IPS-18a (cell line): ENCODE results near the gene ZBTB43.
"Not testable (repeated sequence)": the region's sequence is repeated elsewhere in the genome, so short reads cannot be mapped to it uniquely, and the experiment has no call there.

Source experiments
- H3K27ac ChIP-seq: one replicate; pipeline ENCODE4 v1.5.1; 2013; ENCODE audit warnings: low read length
- H3K27me3 ChIP-seq: one replicate; pipeline ENCODE4 v1.6.1; 2013; ENCODE audit warnings: mild to moderate bottlenecking, low read length; ENCODE audit not compliant: control insufficient read depth, insufficient read depth
- H3K36me3 ChIP-seq: one replicate; pipeline ENCODE4 v1.6.1; 2013; ENCODE audit warnings: low read depth, low read length; ENCODE audit not compliant: control insufficient read depth
- H3K4me1 ChIP-seq: one replicate; pipeline ENCODE4 v1.6.1; 2013; ENCODE audit warnings: low read depth, low read length; ENCODE audit not compliant: control insufficient read depth
- H3K4me3 ChIP-seq: one replicate; pipeline ENCODE4 v1.5.1; 2013; ENCODE audit warnings: low read length
- H3K9ac ChIP-seq: one replicate; pipeline ENCODE4 v1.6.1; 2013; ENCODE audit warnings: mild to moderate bottlenecking, low read length, moderate library complexity
- H3K9me3 ChIP-seq: one replicate; pipeline ENCODE4 v1.6.1; 2013; ENCODE audit warnings: low read depth, low read length; ENCODE audit not compliant: control insufficient read depth

Gene ZBTB43

DNA sequence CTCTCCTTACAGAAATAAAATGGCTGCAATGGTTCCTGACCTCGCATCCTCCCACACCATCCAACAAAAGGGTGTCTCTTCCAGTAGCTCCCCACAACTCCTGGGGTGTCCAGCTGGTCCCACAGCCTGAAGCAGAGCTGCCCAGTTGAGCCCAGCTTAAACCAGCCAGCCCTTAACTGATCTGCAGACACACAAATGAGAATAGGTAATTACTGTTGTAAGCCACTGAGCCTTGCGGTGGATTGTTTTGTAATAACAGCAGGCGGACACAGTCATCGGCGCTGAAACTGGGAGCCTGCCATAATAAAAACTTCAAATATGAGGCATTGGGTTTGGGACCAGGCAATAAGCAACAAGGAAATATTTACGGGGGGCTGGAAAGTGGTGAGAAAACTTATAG lies 10.4 kb upstream of the ZBTB43 start:
- H3K27ac ChIP-seq: no peak overlapping the region
- H3K27me3 ChIP-seq: no peaks in the 10 kb centered on the region
- no peak overlapping the region for H3K9ac ChIP-seq
- no peaks in the 10 kb centered on the region for H3K36me3 ChIP-seq
- H3K4me1 ChIP-seq: no peaks in the 10 kb centered on the region
- no peak overlapping the region for H3K4me3 ChIP-seq
- no peaks in the 10 kb centered on the region for H3K9me3 ChIP-seq

DNA sequence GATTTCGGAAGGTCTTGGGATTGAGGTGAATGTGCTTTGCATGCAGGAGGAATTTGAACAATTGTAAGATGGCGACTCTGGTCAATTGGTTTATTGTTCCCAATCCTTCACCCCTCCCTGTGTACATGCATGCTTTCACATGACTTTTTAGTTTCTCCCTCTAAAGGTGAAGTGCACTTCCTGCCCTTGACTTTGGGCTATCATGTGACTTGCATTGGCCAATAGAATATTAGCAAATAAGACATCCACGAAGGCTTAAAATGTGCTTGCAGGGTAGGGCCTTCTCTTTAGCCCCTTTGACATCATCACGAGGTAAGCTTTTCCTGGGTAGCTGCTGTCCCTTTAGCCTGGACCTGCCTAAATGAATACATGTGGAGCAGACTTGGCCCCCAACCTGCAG lies 8.1 kb upstream of the ZBTB43 start:
- Histone ChIP-seq H3K36me3 (no peaks in the 10 kb centered on the region), H3K9ac (no peak overlapping the region), H3K27me3 (no peaks in the 10 kb centered on the region), H3K27ac (no peak overlapping the region), H3K4me3 (no peak overlapping the region), H3K4me1 (no peaks in the 10 kb centered on the region), H3K9me3 (no peaks in the 10 kb centered on the region)

DNA sequence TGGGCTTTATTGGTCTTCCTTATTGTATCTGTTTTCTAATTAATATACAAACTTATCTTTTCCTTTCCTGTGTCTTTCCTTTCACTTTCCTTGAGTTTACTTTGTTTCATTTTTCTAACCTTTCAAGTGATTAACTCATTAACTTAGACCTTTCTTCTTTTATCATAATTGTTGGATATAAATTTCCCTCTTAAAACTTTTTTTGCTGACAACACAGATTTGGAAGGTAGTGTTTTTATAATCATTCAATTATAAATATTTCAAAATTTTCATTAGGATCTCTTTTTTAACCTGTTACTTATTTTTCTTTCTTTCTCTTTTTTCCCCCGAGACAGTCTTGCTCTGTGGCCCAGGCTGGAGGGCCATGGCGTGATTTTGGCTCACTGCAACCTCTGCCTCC lies 6.9 kb upstream of the ZBTB43 start:
- Histone ChIP-seq H3K4me3 (no peak overlapping the region), H3K9me3 (no peaks in the 10 kb centered on the region), H3K4me1 (no peaks in the 10 kb centered on the region), H3K27me3 (peaks cover 9% of the 10 kb centered on the region), H3K9ac (no peak overlapping the region), H3K36me3 (no peaks in the 10 kb centered on the region), H3K27ac (no peak overlapping the region)

DNA sequence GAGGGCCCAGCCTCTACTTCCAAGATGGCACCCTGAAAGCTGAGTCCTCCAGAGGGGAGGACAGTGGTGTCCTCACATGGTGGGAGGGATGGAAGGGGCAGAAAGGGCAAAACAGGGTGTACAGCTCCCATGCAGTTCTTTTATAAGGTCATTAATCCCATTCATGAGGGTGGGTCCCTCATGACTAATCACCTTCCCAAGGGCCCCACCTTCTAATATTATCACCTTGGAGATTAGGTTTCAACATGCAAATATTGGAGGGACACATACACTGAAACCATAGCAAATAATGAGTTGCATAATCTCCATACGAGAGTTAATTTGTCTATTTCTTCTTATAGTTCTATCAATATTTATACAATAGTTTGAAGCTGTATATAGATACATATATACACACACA lies 5.8 kb upstream of the ZBTB43 start:
- Histone ChIP-seq H3K27ac (no peak overlapping the region), H3K27me3 (peaks cover 9% of the 10 kb centered on the region), H3K4me1 (no peaks in the 10 kb centered on the region), H3K9ac (no peak overlapping the region), H3K36me3 (no peaks in the 10 kb centered on the region), H3K4me3 (no peak overlapping the region), H3K9me3 (no peaks in the 10 kb centered on the region)

DNA sequence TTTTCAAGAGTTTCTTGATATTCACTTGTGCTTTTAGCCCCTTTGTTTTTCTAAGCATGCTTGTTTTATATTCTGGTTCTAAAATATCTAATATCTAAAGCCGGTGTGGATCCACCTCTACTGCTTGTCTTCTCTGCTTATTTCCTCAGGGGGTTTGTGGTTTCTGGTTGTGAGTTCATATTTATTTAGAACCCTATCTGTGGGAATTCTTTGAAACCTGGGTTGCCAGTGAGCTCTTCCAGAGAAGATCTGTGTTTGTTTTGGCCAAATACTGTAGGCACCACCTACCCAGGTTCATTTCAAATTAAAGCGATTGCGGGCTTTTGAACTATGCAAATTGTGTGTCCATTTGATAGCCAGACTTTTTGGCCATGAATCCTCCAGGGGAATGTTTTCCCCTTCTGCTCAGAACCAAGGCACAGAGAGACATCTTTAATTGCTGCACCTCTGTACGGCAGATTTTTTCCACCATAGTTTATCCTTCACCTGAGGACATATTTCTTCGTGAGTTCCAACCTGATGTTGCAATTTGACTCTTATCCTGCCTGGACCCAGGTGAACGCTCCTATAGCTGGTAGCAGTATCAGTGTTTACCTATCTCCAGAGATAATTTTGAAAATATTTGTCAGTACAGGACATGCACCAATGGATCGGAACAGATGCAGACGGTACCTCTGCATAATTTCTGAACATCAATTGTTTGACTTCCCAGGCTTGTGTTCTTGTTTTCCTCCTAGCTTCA lies 2.4 kb upstream of the ZBTB43 start:
- Histone ChIP-seq H3K4me3 (no peak overlapping the region), H3K27ac (no peak overlapping the region), H3K9ac (no peak overlapping the region), H3K36me3 (no peaks in the 10 kb centered on the region), H3K9me3 (no peaks in the 10 kb centered on the region), H3K27me3 (peaks cover 9% of the 10 kb centered on the region), H3K4me1 (peaks cover 5% of the 10 kb centered on the region)

DNA sequence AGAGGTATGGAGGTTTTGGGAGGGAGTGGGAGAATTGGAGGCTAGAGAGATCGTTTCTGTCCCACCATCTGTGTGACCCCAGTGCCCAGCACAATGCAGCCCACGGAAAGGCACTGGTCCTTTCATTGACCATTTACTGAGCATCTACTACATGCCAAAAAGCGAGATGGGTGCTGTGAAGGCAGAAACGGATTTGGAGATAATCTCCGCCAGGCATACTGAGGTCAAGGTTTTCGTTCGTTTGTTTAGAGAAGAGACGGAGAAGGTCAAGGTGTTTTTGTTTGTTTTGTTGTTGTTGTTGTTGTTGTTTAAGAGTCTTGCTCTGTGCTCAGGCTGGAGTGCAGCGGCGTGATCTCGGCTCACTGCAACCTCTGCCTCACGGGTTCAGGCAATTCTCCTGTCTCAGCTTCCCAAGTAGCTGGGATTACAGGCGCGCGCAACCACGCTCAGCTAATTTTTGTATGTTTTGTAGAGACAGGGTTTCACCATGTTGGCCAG lies 593 bp upstream of the ZBTB43 start:
- Histone ChIP-seq H3K27ac (no peak overlapping the region), H3K27me3 (peaks cover 9% of the 10 kb centered on the region), H3K9ac (peak overlapping the region; percentile 73), H3K36me3 (peaks cover 4% of the 10 kb centered on the region), H3K4me1 (peaks cover 5% of the 10 kb centered on the region), H3K9me3 (no peaks in the 10 kb centered on the region), H3K4me3 (peak overlapping the region; percentile 76)

DNA sequence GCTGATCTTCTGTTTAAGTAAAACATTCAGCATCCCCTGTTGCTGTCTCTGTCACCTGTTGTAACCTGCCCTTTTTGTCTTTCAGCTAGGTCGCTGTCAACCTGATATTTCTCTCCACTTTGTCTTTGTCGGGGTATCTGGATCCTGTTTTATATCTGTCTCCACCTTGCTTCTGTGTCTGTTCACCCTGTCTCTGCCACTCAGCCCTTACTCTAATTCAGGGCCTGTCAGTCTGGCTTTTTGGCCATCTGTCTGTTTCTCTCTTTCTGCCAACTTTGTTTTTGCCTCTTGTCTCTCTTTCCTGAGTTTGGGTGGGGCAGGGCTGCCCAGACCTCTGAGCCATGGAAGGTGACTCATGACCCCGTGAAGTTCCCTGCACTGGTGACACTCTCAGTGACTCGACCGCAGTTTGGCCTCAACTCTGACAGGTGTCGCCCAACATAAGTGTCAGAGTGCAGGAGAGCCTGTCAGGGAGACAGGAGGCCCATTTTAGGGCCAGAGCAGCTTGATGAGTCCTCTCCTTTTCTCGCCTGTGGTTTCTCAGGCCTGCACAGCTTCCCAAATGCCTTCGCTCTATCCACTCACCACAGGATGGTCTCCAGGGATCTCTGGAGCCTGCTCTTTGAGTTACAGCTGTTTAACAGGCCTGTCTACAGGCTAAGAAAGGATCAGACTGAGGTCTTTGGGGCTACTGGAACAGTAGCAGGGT lies 868 bp downstream of the ZBTB43 start:
- H3K4me3 ChIP-seq: peak overlapping the region; percentile 76
- H3K9me3 ChIP-seq: no peaks in the 10 kb centered on the region
- peaks cover 5% of the 10 kb centered on the region for H3K4me1 ChIP-seq
- H3K27ac ChIP-seq: no peak overlapping the region
- peaks cover 6% of the 10 kb centered on the region for H3K36me3 ChIP-seq
- H3K9ac ChIP-seq: peak overlapping the region; percentile 73
- peaks cover 9% of the 10 kb centered on the region for H3K27me3 ChIP-seq

DNA sequence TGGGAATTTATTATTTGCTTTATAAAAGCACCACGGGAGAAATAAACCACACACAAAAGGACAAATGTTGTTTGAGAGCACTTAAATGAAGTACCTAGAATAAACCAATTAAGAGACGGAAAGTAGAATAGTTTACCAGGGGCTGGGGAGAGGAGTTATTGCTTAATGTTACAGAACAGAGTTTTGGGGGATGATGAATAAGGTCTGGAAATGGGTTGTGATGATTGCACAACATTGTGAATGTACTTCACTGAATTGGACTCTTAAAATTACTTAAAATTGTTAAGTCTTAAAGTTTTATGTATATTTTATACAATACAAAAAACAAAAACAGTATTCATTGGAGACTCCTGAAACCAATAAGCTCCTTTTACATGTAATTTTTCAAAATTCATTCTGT lies 1.5 kb downstream of the ZBTB43 start:
- peaks cover 9% of the 10 kb centered on the region for H3K27me3 ChIP-seq
- H3K9ac ChIP-seq: no peak overlapping the region
- H3K27ac ChIP-seq: no peak overlapping the region
- H3K36me3 ChIP-seq: peaks cover 6% of the 10 kb centered on the region
- peak overlapping the region; percentile 76 for H3K4me3 ChIP-seq
- H3K9me3 ChIP-seq: no peaks in the 10 kb centered on the region
- peaks cover 5% of the 10 kb centered on the region for H3K4me1 ChIP-seq

DNA sequence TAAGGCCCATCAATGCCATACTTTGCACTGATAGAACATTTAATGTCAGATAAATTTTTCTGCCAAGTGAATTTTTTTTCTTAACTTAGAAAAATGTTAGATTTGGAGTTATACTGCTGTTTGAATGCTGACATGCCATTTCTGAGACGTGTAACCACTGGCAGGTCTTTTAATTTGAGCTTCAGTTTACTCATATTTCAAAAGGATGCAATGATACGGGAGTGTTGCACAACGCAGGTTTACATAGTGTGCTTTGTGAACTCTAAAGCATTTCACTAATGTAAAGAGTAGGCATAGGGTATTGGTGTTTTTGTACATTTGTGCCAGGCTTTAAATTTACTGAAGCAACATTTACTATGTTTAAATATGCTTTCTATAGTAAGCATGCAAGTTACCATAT lies 4.2 kb downstream of the ZBTB43 start:
- peaks cover 12% of the 10 kb centered on the region for H3K36me3 ChIP-seq
- H3K27me3 ChIP-seq: no peaks in the 10 kb centered on the region
- H3K4me3 ChIP-seq: no peak overlapping the region
- H3K4me1 ChIP-seq: peaks cover 5% of the 10 kb centered on the region
- H3K9ac ChIP-seq: no peak overlapping the region
- no peak overlapping the region for H3K27ac ChIP-seq
- H3K9me3 ChIP-seq: no peaks in the 10 kb centered on the region

DNA sequence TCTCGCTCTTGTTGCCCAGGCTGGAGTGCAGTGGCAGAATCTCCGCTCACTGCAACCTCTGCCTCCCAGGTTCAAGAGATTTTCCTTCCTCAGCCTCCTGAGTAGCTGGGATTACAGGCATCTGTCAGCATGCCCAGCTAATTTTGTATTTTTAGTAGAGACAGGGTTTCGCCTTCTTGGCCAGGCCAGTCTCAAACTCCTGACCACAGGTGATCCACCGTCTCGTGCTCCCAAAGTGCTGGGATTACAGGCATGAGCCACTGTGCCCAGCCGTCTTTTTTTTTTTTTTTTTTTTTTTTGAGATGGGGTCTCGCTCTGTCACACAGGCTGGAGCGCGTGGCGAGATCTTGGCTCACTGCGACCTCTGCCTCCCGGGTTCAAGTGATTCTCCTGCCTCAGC lies 5.4 kb downstream of the ZBTB43 start:
- H3K9ac ChIP-seq, H3K27ac ChIP-seq, H3K27me3 ChIP-seq, H3K4me1 ChIP-seq, H3K4me3 ChIP-seq, H3K9me3 ChIP-seq: not testable (repeated sequence)
- peaks cover 12% of the 10 kb centered on the region for H3K36me3 ChIP-seq

DNA sequence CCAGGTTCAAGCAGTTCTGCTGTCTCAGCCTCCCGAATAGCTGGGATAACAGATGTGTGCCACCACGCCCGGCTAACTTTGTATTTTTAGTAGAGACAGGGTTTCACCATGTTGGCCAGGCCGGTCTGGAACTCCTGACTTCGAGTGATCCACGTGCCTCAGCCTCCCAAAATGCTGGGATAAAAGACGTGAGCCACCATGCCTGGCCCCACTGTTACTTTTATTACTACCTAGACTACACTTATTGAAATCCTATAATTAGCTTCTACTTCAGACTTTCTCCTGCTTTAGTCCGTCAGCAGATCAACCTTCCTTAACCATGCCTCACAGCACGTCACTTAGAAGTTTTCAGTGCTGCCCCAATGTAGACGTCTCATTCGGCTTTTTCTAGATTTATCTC lies 8.2 kb downstream of the ZBTB43 start:
- Histone ChIP-seq H3K4me3 (no peak overlapping the region), H3K27me3 (no peaks in the 10 kb centered on the region), H3K4me1 (no peaks in the 10 kb centered on the region), H3K36me3 (peaks cover 12% of the 10 kb centered on the region), H3K27ac (no peak overlapping the region), H3K9ac (no peak overlapping the region), H3K9me3 (no peaks in the 10 kb centered on the region)

DNA sequence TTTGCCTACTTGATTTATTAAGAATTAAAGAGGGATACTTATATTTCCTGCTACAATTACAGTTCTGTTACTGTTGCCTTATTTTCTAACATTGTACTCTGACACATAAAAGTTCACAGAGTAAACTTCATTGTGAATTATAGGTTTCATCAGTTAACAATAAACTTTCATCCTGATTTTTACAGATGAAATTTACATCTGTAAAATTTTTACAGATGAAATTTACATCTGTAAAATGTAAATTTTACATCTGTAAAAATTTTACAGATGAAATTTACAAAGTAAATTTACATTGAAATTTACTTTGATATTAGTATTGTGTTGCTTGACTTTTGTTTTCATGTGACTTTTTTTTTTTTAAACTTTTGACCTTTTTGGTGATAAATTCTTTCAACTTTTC lies 9.3 kb downstream of the ZBTB43 start:
- Histone ChIP-seq H3K36me3 (peaks cover 9% of the 10 kb centered on the region), H3K27ac (no peak overlapping the region)

More for the DNA sequence above, 9.3 kb downstream of the ZBTB43 start:
- Histone ChIP-seq H3K4me3 (no peak overlapping the region), H3K9me3 (no peaks in the 10 kb centered on the region), H3K27me3 (no peaks in the 10 kb centered on the region), H3K9ac (no peak overlapping the region), H3K4me1 (no peaks in the 10 kb centered on the region)
